ENCODE data around the gene GUCY2D. TPM values are rescaled to one million over a fixed set of nuclear protein-coding genes. Genes with fewer than 3 reads are reported as not detected.
A peak's percentile ranks its signal among the peaks of the same experiment; 100 is the strongest.
"Not testable (repeated sequence)": the region's sequence is repeated elsewhere in the genome, so short reads cannot be mapped to it uniquely, and the experiment has no call there.

GUCY2D gene
- total RNA-seq, 4 donors from 2014 or later = not detected

GRCh38 chr17:8020776-8021564 is 18.6 kb downstream of the GUCY2D start:
- Histone ChIP-seq H3K4me1 (peaks cover 38% of the 10 kb centered on the region), H3K27ac (no peak overlapping the region)
- 95% methylated on average over 9 of the region's 9 CpGs for WGBS

DNA sequence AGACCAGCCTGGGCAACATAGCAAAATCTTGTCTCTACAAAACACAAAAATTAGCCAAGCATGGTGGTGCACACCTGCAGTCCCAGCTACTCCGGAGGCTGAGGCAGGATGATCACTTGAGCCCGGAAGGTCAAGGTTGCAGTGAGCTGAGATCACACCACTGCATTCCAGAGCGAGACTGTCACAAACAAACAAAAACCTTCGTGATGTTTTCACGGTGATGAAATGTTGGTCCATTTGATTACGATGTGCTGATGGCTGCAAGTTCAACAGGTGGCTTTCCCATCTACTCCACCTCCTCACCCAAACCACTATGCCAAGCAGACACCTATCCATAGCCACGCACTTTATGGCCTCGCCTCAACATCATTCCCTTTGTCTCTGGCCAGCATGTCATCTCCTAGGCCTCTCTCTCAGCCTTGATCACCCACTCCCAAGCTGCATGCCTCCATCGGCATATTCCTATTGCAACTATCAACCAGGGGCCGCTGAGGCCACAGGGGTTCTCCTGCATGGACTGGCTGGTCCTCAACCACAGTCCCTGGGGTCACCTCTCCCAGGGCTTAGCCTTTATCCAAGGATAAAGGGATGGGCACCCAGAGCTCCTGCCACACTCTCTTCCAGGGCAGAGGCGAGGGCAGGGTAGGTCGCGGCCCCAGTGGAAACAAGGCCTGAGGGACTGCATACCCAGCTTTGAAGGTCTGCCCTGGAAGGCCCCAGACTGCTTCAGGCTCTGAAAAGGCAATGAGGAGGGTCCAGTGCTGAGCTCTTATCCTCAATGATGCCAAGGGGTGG is 19.3 kb downstream of the GUCY2D start:
- Histone ChIP-seq H3K36me3 (no peaks in the 10 kb centered on the region), H3K27ac (no peak overlapping the region), H3K9me3 (no peaks in the 10 kb centered on the region), H3K27me3 (no peaks in the 10 kb centered on the region), H3K4me1 (peaks cover 30% of the 10 kb centered on the region), H3K4me3 (no peak overlapping the region)
- WGBS = 89% methylated on average over 10 of the region's 13 CpGs
- peak in 1 of 2 donors; percentile 17 for DNase-seq (ENCODE audit: low spot score in 2 of 2)
- TF ChIP-seq POLR2AphosphoS5 (IDR thresholded peaks at IDR 0.05) = no peak
- TF ChIP-seq POLR2A (IDR thresholded peaks at IDR 0.05) = no peak
- no peak for TF ChIP-seq CTCF (IDR thresholded peaks at IDR 0.05)
- TF ChIP-seq EP300 (IDR thresholded peaks at IDR 0.05) = no peak

More at GRCh38 chr17:8020776-8021564, 18.6 kb downstream of the GUCY2D start:
- DNase-seq (ENCODE audit: low spot score in 2 of 2) = peak in 1 of 2 donors; percentile 24
- H3K27me3 ChIP-seq = no peaks in the 10 kb centered on the region
- H3K4me3 ChIP-seq = no peak overlapping the region
- TF ChIP-seq EP300 (IDR thresholded peaks at IDR 0.05) (no peak), CTCF (IDR thresholded peaks at IDR 0.05) (no peak), POLR2AphosphoS5 (IDR thresholded peaks at IDR 0.05) (no peak), POLR2A (IDR thresholded peaks at IDR 0.05) (no peak)
- H3K36me3 ChIP-seq = no peaks in the 10 kb centered on the region
- H3K9me3 ChIP-seq = no peaks in the 10 kb centered on the region

DNA sequence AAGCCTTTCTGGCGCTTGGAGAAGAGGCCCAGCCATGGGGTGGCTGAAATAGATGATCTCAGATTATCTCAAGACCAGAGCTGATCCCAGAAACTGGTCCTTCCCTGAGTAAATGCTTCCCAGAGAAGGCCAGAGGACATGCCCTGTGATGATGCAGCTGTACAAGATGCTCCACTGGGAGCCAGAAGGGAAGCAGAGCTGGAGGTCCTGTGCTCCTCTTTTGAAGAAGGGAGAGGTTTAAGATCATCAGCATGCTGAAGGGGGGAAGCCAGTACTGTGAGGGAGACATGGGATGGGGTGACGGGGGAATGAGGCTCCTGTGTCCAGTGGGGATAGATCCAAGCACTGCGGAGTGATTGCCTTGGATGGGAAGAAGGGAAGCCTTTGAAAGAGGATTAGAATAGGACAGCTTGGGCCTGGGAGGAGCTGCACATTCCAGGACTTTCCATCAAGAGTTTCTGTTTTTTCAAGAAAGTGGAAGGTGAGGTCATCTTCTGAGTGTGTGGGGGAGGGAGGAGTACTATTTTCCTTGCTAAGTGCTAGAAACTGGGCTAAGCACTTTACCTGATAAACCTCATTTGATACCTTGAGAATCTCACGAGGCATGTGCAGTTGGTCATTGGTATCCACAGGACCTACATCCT is 20.1 kb downstream of the GUCY2D start:
- 88% methylated on average over 4 of the region's 4 CpGs for WGBS
- Histone ChIP-seq H3K4me3 (no peak overlapping the region), H3K27ac (no peak overlapping the region), H3K27me3 (peaks cover 4% of the 10 kb centered on the region), H3K4me1 (peaks cover 23% of the 10 kb centered on the region), H3K36me3 (no peaks in the 10 kb centered on the region), H3K9me3 (no peaks in the 10 kb centered on the region)
- no peak for DNase-seq (ENCODE audit: low spot score in 2 of 2)
- TF ChIP-seq EP300 (IDR thresholded peaks at IDR 0.05) (no peak), POLR2AphosphoS5 (IDR thresholded peaks at IDR 0.05) (no peak), CTCF (IDR thresholded peaks at IDR 0.05) (no peak), POLR2A (IDR thresholded peaks at IDR 0.05) (no peak)

- not testable (repeated sequence) for H3K9me3 ChIP-seq; H3K27ac ChIP-seq; DNase-seq (ENCODE audit: low spot score in 2 of 2); H3K4me1 ChIP-seq; H3K4me3 ChIP-seq; H3K36me3 ChIP-seq
- peaks cover 16% of the 10 kb centered on the region for H3K27me3 ChIP-seq
- 87% methylated on average over 6 of the region's 6 CpGs for WGBS
Measured at GRCh38 chr17:8024161-8024560, 21.7 kb downstream of the GUCY2D start.

DNA sequence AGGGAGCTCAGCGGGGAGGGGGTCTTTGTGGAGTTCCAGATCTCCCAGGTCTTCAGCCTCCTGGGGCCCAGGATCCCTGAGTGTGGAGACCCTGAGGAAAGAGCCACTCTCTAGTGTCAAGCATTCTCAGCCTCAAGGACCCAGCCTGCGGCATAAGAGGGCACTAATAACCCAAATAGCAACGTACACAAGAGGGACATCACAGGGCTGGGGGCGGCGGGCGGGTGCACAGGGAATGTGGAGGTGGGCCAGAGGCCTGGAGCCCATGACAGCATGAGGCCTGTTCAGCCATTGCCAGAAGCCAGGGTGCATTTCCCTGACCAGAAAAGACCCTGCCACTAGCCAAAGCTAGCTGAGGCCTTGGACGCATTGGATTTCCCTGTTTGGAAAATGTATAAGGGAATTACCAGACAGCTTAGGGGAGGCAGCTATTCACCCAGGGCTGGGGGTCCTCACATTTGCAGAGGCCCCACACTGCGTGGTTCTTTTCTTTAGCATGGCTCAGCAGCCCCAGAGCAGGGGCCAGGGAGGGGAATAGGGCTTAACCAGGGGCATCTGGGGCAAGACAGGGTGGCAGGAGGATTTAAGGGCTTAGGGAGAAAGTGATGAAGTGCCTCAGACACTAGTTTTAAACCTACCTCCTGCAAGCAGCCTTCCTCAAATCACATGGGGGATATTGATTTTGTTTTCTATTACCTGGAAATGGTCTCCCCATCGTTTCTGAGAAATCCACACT is 22.9 kb downstream of the GUCY2D start:
- no peak for DNase-seq (ENCODE audit: low spot score in 2 of 2)
- 93% methylated on average over 8 of the region's 9 CpGs for WGBS
- peaks cover 19% of the 10 kb centered on the region for H3K27me3 ChIP-seq

More for the DNA sequence above, 22.9 kb downstream of the GUCY2D start:
- Histone ChIP-seq H3K4me3 (no peak overlapping the region), H3K4me1 (no peaks in the 10 kb centered on the region), H3K36me3 (no peaks in the 10 kb centered on the region), H3K27ac (no peak overlapping the region), H3K9me3 (no peaks in the 10 kb centered on the region)
- TF ChIP-seq CTCF (IDR thresholded peaks at IDR 0.05) (no peak), EP300 (IDR thresholded peaks at IDR 0.05) (no peak), POLR2A (IDR thresholded peaks at IDR 0.05) (no peak), POLR2AphosphoS5 (IDR thresholded peaks at IDR 0.05) (no peak)

All from suprapubic skin (tissue), 4 donors.